GM19035 (cell line): ENCODE data around the gene CNGA3.

Experiments used
- ATAC-seq: cut with Tn5 transposase; IDR thresholded peaks from one replicate; pipeline ENCODE4 v1.9.1; 2021; ENCODE audit not compliant: unreplicated experiment

The CNGA3 gene

GRCh38 chr2:98327776-98328175 is 18.5 kb upstream of the CNGA3 start:
- ATAC-seq: no peak

- ATAC-seq: no peak
These were observed 16.7 kb upstream of the CNGA3 start for GRCh38 chr2:98329549-98329948.

- no peak for ATAC-seq
These were observed 13.3 kb upstream of the CNGA3 start for GRCh38 chr2:98332989-98333388.

GRCh38 chr2:98333922-98334321 is 12.3 kb upstream of the CNGA3 start:
- no peak for ATAC-seq

GRCh38 chr2:98334439-98335078 is 11.7 kb upstream of the CNGA3 start:
- no peak for ATAC-seq

- ATAC-seq: no peak
These were observed 11.0 kb upstream of the CNGA3 start for GRCh38 chr2:98335271-98335670.

- no peak for ATAC-seq
These were observed 5.0 kb upstream of the CNGA3 start for GRCh38 chr2:98341241-98341640.

- ATAC-seq: no peak
These were observed 3.0 kb upstream of the CNGA3 start for GRCh38 chr2:98343285-98343684.

GRCh38 chr2:98347298-98348065 is 1.2 kb downstream of the CNGA3 start:
- ATAC-seq: no peak

- no peak for ATAC-seq
These were observed 1.9 kb downstream of the CNGA3 start for GRCh38 chr2:98348066-98348561.

GRCh38 chr2:98350411-98350810 is 4.2 kb downstream of the CNGA3 start:
- ATAC-seq: no peak

GRCh38 chr2:98355881-98356280 is 9.6 kb downstream of the CNGA3 start:
- no peak for ATAC-seq

- no peak for ATAC-seq
These were observed 10.5 kb downstream of the CNGA3 start for GRCh38 chr2:98356729-98357128.

GRCh38 chr2:98357849-98358248 is 11.6 kb downstream of the CNGA3 start:
- ATAC-seq: no peak

GRCh38 chr2:98359986-98360385 is 13.7 kb downstream of the CNGA3 start:
- no peak for ATAC-seq

GRCh38 chr2:98367721-98368120 is 21.5 kb downstream of the CNGA3 start:
- no peak for ATAC-seq

- ATAC-seq: no peak
These were observed 23.5 kb downstream of the CNGA3 start for GRCh38 chr2:98369710-98370239.

- ATAC-seq: no peak
These were observed 25.9 kb downstream of the CNGA3 start for GRCh38 chr2:98372121-98372520.

- no peak for ATAC-seq
These were observed 26.3 kb downstream of the CNGA3 start for GRCh38 chr2:98372579-98372978.

- no peak for ATAC-seq
These were observed 28.0 kb downstream of the CNGA3 start for GRCh38 chr2:98374286-98374685.

- no peak for ATAC-seq
These were observed 28.8 kb downstream of the CNGA3 start for GRCh38 chr2:98374958-98375570.
